ENCODE data around the gene ADCY9.
A peak's percentile ranks its signal among the peaks of the same experiment; 100 is the strongest.
"Not testable (repeated sequence)": the region's sequence is repeated elsewhere in the genome, so short reads cannot be mapped to it uniquely, and the experiment has no call there.

Gene ADCY9

DNA sequence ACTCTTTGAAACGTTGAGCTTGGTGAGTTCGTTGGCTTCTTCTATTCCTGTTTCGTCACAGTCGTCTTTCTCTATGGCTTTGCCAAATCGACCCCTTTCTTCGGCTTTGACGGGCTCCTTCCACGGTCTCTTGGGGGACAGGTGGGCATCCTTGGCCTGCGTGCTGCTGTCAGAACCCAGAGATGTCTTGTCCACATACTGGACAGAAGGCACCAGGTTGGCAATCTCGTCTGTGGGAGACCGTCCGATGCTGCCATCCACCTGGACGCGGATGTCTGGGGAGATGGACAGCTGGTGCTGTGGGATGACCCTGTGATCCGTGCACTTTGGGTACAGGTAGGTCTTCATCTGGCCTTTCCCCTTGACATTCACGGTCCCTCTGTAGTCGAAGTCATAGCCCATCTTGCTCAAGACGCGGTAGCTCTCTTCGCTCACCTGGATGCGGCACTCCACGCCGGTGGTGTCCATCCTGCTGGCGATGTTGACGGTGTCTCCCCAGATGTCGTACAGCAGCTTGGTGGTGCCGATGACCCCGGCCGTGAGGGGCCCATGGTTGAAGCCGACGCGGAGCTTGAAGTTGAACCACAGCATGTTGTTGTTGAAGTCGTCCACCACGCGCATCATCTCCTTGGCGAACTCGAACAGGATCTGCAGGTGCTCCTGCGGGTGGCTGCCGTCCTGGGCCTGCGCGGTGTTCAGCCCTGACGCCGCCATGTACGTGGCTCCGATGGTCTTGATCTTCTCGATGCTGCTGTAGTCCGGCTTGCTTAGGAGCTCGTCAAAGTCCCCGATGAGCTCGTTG, 150.3 kb downstream of the ADCY9 start:
- no peak for DNase-seq

DNA sequence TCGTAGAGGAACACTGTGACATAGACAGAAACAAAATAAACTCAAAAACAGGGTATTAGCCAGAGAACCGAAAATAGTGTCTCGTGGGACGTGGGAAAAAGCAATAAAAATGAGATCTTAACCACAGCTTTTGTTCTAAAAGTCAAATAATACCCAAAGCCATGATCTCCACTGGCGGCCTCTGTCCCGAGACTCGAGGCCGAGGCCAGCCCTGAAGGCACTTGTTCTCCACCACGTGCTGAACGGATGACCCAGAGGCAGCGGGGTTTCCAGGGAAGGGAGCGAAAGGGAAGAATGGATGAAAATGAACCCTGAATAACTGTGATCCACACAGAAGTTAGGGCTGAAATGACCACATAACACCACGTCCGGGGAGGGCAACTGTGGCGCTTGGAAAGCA, 150.9 kb downstream of the ADCY9 start:
- DNase-seq, result no peak

DNA sequence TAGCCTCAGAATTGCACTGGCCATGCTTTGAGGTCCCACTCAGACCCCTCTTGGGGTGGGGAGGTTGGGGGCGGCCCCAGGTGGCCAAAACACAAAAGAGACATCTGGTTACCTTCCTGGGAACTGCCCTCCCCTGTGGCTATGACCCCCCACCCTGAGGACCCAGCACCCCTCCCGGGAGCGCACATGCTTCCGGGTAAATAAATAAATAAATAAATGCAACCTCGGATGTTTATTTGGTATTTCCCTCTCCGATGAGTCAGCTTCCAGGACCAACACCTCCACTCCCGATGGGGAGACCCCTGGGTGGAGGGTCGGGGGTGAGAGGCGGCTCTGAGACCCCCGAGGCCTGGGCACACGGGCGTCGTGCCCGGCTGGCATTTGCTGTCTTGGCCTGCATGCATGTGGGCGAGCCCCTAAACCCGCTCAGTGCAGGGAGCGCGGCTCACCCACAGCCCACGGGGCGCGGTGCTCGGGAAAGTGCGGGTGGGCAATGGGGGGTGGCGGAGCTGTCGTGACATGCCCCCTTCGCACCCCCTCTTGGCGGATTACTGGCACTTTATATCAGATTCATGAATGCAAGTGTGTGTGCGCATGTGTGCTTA, 151.5 kb downstream of the ADCY9 start:
- DNase-seq, result no peak

DNA sequence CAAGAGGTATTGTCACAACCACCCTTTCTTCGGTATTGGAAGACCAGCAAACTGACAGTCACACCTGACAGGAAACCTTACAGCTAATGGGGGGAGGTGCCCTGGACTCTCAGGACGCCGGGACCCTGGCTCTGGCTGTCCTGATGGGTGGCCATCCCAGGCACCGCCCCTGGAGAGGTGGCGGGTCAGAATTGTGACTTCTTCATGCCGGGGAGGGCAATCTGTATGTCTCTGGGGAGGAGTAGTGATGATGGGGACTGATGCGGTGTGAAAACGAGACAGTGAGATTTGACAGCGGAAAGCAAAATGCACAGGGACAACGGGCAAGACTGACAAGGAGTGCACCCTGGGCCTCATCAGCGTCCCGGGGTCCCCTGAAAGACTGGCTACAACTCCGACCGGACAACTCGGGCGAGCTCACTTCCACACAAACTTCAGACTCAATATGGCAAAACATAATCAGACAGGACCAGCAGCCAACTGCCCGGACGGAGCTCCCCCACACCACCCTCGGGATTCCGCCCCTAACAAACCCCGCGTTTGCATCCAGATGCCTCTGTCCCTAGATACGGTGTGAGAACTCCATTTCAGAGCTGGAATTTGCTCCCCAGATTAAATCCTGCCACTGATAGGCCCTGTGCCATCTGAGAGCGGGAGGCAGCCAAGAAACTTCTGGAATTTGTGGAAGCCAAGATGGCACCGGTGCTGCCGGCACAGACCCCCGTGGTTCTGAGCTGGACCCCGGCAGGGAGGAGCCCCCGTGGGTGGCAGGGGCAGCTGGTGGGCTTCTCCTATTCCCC, 152.2 kb downstream of the ADCY9 start:
- DNase-seq, result no peak

DNA sequence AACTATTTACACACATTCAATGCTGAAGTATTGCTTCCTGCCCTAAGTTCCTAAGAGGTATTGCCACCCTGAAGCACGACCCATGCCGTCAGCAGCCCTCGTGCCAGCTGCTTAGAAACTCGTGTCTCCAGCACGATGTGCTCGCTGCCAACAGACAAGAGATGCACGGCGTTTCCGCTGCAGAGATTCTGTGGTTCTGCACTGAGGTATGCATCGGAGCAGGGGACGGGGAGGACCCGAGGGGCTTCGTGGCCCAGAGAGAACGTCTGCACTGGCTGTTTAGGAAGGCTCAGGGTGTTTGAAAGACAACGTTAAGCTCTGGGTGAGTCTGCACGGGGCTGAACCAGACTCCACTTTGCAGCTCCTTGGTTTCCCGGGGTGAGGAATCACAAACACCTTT, 153.0 kb downstream of the ADCY9 start:
- no peak for DNase-seq

DNA sequence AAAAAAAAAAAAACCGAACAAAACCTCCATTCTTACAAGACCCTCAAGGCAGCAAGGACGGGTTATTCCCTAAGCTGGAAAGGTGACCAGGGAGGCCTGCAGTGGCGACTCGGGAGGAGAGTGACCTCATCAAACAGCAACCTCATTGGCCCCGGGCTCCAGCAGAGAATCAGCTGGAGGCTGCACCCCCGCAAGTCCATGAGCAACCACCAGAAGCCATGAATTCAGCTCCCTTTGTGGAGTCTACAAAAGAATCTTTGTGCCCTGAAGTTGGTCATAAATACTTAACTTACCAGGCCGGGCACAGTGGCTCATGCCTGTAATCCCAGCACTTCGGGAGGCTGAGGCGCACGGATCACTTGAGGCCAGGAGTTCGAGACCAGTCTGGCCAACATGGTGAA, 154.8 kb downstream of the ADCY9 start:
- DNase-seq, result peak; percentile 27

DNA sequence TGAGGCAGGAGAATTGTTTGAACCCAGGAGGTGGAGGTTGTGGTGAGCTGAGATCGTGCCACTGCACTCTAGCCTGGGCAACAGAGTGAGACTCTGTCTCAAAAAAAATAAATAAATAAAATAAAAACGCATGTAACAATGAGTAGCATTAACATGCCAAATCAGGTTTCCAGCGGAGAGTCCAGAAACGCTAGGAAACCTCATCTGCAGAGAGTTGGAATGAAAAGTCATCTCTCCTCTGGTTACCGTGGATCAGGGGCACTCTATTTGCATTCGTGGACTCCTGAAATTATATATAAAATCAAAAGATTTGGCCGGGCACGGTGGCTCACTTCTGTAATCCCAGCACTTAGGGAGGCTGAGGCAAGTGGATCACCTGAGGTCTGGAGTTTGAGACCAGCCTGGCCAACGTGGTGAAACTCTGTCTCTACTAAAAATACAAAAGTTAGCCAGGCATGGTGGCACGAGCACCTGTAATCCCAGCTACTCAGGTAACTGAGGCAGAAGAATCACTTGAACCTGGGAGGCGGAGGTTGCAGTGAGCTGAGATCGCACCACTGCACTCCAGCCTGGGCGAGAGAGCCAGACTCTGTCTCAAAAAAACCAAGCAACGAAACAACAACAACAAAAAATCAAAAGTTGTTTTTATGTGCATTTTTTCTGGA, 156.2 kb downstream of the ADCY9 start:
- DNase-seq, result not testable (repeated sequence)

DNA sequence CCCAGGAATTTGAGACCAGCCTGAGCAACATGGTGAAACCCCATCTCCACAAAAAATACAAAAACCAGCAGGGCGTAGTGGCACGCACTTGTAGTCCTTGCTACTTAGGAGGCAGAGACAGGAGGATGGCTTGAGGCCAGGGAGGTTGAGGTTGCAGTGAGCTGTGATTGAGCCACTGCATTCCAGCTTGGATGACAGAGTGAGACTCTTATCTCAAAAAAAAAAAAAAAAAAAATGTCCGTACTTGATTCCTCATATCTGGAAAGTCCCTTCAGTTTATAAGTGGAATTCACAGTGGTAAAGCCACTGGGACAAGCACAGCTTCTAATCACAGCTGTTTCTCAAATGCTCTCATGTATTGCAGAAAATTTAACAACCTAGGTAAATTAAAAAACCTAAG, 157.1 kb downstream of the ADCY9 start:
- DNase-seq, result no peak

DNA sequence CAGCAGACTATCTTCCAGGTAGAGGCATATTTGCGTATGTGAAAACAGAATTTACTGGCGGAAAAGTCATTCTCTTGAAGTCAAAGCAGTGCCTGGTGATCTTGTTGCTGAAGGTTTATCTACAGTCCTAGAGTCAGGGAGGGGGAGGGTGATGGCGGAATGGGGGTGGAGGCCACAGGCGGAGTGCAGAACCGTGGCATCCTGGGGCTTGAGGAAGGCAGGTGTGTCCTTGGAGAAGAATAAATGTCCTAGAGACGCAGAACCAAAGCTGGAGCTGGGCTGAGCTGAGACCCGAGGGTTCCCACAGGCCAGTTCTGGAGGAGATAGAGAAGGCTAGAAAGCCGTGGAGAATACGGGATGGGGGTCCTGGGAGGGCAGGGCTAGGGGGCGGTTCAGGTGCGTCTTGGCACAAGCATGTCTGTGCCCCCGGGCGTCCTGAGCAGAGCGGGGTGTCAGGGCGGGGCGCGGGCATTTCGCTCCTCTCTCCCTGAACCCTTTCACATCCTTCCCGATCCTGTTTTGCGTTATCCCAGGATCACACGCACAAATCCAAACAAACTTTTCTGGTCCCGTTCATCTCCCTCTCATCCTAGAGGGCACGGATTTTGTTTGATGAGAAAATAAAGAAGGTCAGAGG, 158.8 kb downstream of the ADCY9 start:
- peak; percentile 64 for DNase-seq

DNA sequence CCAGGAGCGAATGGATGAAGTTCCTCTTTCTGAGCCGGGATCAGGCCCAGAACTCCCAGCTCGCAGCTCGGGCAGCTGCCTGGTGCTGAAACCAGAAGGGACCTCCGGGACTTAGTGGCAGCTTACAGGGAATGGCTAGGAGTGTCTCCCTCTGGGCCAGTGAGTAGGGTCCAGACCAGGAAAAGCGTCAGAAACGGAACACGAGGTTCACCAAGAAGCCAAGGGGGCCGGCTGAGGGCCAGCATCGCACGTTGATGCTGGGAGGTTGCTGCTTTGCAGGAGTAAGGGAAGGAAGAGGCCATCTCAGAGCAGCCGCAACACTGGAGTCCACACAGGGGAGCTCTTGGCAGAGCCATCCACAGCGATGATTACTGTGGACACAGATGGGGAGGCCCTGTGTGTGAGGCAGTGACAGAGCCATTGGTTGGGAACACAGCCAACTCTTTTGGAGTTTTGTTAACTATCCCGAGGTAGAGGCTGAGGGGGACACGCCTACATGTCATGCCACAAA, 161.8 kb downstream of the ADCY9 start:
- DNase-seq, result peak; percentile 20

DNA sequence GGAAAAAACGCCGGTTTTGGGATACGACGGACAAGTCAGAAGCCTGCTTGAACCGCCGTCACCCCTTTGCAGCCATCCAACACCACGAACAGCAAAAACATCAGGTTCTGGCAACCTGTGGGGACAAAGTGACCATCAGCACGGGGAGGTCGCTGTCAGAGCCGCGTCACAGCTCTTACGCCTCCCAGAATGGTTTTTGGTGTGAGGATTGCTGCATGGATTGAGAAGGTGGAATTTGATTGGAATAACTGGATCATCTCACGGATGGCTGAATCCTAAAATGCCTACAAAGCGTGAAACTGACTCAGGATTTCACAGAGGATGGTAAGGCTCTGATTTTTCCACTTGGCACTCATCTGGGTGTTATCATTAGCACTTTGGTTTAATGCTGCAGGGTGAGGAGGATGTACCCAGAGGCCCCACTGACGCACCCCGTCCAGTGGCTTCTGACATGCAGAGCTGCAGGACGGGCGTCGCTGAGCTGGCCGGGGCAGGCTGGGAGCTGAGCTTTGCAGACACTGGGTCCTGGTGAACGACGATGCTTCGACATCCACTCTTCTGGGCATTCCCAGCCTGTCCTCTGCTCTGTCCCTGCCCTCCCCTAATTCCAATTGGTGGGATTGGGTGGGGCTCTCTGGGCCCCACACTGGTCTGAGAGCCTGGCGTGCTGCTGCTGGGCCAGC, 162.4 kb downstream of the ADCY9 start:
- no peak for DNase-seq

DNA sequence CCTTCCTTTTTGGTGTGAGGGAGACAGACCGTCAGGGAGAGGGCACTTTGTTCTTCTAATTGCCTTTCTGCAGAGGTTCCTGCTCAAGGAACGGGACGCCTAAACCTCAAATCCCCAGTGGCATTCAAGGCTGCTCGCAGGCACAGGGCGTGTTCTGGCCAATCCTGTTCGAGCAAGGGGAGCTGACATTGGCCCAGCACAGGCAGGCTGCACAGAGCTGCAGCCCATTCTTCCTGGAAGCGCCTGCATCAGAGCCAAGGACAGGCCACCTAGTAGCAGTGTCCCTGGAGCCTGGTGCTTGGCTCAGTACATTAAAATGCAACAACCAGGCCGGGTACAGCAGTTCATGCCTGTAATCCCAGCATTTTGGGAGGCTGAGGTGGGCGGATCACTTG, 163.5 kb downstream of the ADCY9 start:
- no peak for DNase-seq

DNA sequence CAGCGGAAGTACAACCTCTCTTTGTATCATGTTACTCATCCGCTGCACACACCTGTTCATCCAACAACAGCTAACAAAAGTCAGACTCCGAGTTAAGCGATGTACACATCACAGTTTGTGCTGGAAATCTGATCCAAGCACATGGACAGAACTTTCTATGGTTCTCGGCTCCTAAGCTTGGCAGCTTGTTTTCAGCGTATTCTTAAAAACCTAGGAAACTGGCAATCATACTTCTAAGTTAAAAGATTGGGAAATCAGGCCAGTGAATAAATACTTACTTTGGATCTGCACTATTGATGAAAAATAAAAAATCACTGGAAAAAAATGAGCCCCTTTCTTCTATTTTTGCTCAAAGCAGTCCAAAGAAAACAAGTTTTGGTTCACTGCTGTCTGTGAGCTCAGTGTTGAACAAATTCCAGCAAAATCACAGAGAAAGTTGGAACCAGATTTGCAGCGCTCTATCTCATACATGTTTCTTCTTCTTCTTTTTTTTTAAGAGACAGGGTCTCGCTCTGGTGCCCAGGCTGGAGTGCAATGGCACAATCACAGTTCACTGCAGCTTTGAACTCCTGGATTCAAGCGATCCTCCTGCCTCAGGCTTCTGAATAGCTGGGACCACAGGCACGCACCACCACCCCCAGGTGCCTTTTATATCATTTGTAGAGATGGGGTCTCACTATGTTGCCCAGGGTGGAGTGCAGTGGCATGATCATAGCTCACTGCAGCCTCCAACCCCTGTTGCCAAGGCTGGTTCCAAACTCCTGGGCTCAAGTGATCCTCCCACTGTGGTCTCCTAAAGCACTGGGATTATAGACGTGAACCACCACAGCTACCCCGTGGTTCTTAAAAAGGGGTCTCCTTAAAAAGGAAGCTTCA, 164.1 kb downstream of the ADCY9 start:
- DNase-seq, result peak; percentile 31

DNA sequence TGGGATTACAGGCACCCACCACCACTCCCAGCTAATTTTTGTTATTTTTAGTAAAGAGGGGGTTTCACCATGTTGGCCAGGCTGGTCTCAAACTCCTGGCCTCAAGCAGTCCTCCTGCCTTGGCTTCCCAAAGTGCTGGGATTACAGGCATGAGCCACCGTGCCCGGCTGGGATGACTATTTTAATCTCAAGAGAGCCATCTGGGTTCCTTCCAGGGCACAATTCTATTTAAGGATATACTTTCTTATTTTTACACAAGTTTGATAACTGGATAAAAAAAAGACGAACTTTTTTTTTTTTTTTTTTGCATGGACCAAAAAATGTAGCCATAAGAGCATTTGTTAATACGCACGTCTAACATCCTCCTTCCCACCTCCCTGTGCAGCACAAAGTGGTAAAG, 164.9 kb downstream of the ADCY9 start:
- not testable (repeated sequence) for DNase-seq

DNA sequence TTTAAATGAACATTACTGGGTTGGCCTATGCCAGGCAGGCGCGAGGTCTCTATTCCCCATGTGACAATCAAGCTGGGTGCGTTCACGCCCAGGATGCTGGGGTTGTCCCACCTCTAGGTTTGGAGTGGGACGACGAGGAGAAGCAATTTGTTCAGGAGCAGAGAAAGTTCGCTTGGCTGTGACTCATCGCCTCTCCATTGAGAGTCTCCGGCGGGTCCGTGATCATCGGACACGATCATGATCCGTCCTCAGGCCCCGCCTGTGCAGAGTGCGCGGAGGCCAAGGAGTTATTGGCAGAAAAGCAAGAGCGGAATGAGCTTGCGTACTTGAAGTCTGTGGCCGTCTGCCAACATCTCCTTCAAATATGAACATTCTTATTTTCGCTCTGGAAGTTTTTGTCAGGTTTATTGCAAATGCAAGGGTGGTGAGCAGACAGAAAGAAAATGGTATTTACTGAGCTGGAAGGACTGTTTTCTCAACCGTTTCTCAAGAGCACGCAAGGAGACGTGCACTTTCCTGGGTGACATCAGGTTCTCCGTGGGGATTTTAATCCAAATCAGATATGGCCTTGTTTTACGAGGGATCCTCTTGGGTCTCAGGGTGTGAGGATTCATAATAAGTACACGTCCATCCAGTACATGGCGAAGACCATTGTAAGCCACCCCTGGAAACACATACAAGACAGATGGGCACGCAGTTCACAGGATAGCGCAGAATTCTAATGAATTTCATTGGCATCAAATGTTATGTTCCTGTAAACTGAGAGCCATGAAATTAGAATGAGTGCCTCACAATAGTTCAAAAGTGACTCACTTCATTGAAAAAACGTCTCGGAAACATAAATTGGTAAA, 165.7 kb downstream of the ADCY9 start:
- DNase-seq, result no peak

DNA sequence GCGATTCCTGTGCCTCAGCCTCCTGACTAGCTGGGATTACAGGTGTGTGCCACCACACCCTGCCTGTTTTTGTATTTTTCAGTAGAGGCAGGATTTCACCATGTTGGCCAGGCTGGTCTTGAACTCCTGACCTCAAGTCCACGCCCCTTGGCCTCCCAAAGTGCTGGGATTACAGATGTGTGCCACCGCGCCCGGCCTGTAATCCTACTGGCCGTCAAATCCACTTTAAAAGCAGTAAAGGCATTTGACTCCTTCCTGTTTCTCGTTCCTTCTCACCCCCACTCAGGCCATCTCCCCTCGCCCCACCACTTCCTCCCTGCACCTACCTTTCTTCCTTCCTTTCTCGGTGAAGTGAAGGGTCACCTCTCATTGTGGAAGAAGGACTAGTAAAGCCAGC, 166.3 kb downstream of the ADCY9 start:
- DNase-seq, result no peak

DNA sequence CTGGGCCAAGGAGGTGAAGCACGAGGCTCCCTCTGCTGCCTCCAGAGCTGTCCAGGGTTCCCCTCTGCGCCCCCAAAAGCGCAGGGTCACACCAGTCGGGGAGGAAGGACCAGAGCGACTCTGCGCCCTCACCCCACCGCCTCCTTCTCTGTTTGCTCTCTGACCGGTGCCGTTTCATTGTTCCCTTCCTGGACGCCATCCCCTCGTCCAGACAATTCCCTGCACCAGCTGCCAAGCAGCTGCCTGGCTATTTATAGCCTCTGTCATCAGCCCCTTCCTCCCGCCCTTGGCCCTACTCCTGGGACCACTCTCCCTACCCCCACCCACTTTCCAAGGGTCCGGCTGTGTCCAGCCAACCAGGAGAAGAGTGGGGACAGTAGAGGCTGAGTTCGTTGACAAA, 167.0 kb downstream of the ADCY9 start:
- DNase-seq, result peak; percentile 47

DNA sequence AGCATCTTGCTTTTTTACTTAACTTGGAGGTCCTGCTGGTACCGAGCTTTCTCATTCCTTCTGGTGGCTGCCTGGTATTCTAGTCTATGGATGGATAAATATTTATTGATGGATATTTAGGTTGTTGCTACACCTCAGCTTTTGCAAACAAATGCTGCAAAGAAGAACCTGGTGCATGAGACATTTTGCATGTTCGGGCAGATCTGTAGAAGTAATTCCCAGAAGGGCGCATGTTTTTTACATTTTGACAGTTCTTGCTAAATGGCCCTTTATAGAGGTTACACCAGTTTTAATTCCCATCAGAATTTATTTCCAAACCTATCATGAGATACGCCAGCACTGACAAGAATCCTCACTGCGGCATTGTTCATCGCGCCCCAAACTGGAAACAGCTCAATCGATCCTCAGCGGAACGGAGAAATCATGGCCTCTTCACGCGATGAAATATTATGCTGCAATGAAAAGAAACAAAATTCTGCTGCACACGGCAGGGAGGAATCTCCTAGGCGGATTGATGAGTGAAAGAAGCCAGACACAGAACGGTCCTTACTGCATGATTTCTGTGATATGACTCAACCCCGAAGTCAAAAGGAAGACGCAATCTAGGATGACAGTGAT, 167.8 kb downstream of the ADCY9 start:
- no peak for DNase-seq

DNA sequence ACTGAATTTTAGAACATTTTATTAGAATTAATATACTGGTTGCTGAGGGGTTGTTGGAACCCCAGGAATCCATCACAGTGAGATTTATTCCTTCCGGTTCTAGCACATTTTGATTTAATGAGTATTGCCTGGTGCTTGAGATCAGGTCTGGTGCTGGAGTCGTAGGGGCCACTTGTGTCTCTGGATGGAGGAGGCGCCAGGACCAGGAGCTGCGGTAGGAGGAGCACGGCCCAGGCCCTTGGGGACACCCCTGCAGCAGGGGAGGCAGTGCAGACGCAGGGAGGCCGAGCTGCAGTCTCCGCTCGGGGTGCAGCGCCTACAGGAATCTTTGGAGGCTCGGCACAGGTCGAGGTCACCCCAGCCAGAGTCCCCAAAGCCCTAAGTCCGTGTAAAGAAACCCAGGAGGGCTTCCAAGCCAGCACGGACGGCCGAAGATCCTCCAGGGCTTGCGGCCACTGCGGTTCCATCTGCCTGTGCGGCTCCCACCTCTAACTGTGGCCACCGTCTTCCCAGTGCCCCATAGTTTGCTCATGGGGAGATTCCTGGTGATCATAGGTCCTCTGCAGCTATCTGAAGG, 169.6 kb downstream of the ADCY9 start:
- DNase-seq, result no peak

Measured in NCI-H146 (cell line).